Endodermal cell (in vitro differentiated cells): Measurements from ENCODE around the gene ARL8B. TPM values are rescaled to one million over a fixed set of nuclear protein-coding genes. Genes with fewer than 3 reads are reported as not detected.

Experiments
- DNase-seq: peaks from one replicate; pipeline ENCODE4 v3.0.0-alpha.2; 2017
- H3K27ac ChIP-seq: 2 replicates; pipeline ENCODE4 v1.5.1; 2013; ENCODE audit warnings: mild to moderate bottlenecking, low read depth, low read length, moderate library complexity
- H3K27me3 ChIP-seq: 2 replicates; pipeline ENCODE4 v1.6.1; 2013; ENCODE audit warnings: mild to moderate bottlenecking, low read length, moderate library complexity; ENCODE audit not compliant: insufficient read depth, control insufficient read depth, poor library complexity, severe bottlenecking
- H3K36me3 ChIP-seq: 2 replicates; pipeline ENCODE4 v1.7.0; 2013; ENCODE audit warnings: mild to moderate bottlenecking, low read length, moderate library complexity; ENCODE audit not compliant: control insufficient read depth, insufficient read depth
- H3K4me1 ChIP-seq: one replicate; pipeline ENCODE4 v1.7.0; 2013; ENCODE audit warnings: low read length; ENCODE audit not compliant: control insufficient read depth, insufficient read depth
- H3K4me3 ChIP-seq: 2 replicates; pipeline ENCODE4 v1.5.1; 2013; ENCODE audit warnings: mild to moderate bottlenecking, low read length, moderate library complexity
- H3K9ac ChIP-seq: 2 replicates; pipeline ENCODE4 v1.6.1; 2013; ENCODE audit warnings: mild to moderate bottlenecking, low read length, moderate library complexity; ENCODE audit not compliant: poor library complexity, severe bottlenecking; ENCODE audit errors: extremely low read depth
- H3K9me3 ChIP-seq: 2 replicates; pipeline ENCODE4 v1.6.1; 2013; ENCODE audit warnings: mild to moderate bottlenecking, low read length, moderate library complexity; ENCODE audit not compliant: control insufficient read depth
- H3K27ac Mint-ChIP-seq: 2 replicates; pipeline ENCODE4 v1.8.0; 2020; ENCODE audit warnings: mixed read lengths
- H3K27me3 Mint-ChIP-seq: 2 replicates; pipeline ENCODE4 v1.8.0; 2021; ENCODE audit warnings: mild to moderate bottlenecking, mixed read lengths; ENCODE audit not compliant: insufficient read depth
- H3K36me3 Mint-ChIP-seq: 2 replicates; pipeline ENCODE4 v1.8.0; 2020; ENCODE audit warnings: low read depth, mixed read lengths
- H3K4me1 Mint-ChIP-seq: 2 replicates; pipeline ENCODE4 v1.8.0; 2020; ENCODE audit warnings: mixed read lengths
- H3K4me3 Mint-ChIP-seq: 2 replicates; pipeline ENCODE4 v1.8.0; 2020; ENCODE audit warnings: mild to moderate bottlenecking, moderate library complexity, mixed read lengths
- H3K9me3 Mint-ChIP-seq: 2 replicates; pipeline ENCODE4 v1.8.0; 2020; ENCODE audit warnings: mild to moderate bottlenecking, mixed read lengths
- CTCF ChIP-seq: fragments of 200-600 bp; sonication (generic); conservative IDR thresholded peaks from 2 replicates; pipeline ENCODE4 v1.5.0; 2021; ENCODE audit warnings: antibody characterized with exemption, mild to moderate bottlenecking
- WGBS, 2 experiments: methylation state at CpG; one replicate each; pipeline versions ENCODE4 v1.1.5 to v1.1.7; 2013; ENCODE audit warnings: missing lambda C conversion rate in 2 of 2, mixed read lengths in 1 of 2; ENCODE audit not compliant: insufficient coverage in 1 of 2, insufficient read length in 1 of 2; 5-methylcytosine and 5-hydroxymethylcytosine counted together
- total RNA-seq, 2 donors: library from RNA; stranded (reverse); fragmentation: NEBNext Ultra II Directional in 1 of 2; extraction: Animal tissue kit (Norgen Biotek cat#: 25700) in 1 of 2; gene quantifications; 2 replicates in 1 of 2; 3 replicates in 1 of 2; pipeline ENCODE4 v1.2.1, GENCODE V29; 2021

ARL8B gene
- total RNA-seq, 2 donors from 2014 or later: 31.2 to 37.3 TPM

- no peak for DNase-seq
- peaks cover 58% of the 10 kb centered on the region for H3K36me3 Mint-ChIP-seq
- no peaks in the 10 kb centered on the region for H3K4me1 ChIP-seq
- no peak overlapping the region for H3K4me3 ChIP-seq
- H3K27me3 ChIP-seq: no peaks in the 10 kb centered on the region
- H3K9me3 Mint-ChIP-seq: no peaks in the 10 kb centered on the region
- TF ChIP-seq CTCF: no peak
- peaks cover 59% of the 10 kb centered on the region for H3K36me3 ChIP-seq
- WGBS, 2 experiments: 88 to 89% methylated on average over 3 to 4 of the region's 4 CpGs
- H3K9ac ChIP-seq: no peak overlapping the region
- H3K4me1 Mint-ChIP-seq: peaks cover 26% of the 10 kb centered on the region
- H3K4me3 Mint-ChIP-seq: no peak overlapping the region
- H3K27me3 Mint-ChIP-seq: no peaks in the 10 kb centered on the region
- peak overlapping the region; percentile 80 for H3K27ac Mint-ChIP-seq
- no peaks in the 10 kb centered on the region for H3K9me3 ChIP-seq
- H3K27ac ChIP-seq: no peak overlapping the region
These were observed 76.2 kb downstream of the ARL8B start for GRCh38 chr3:5198313-5198677.

GRCh38 chr3:5198986-5199731 lies 77.1 kb downstream of the ARL8B start:
- H3K9me3 ChIP-seq: no peaks in the 10 kb centered on the region
- H3K27ac ChIP-seq: no peak overlapping the region
- TF ChIP-seq CTCF: no peak
- Mint-ChIP-seq H3K36me3 (peaks cover 59% of the 10 kb centered on the region), H3K4me1 (peaks cover 26% of the 10 kb centered on the region), H3K4me3 (no peak overlapping the region), H3K27ac (peak overlapping the region; percentile 20), H3K27me3 (no peaks in the 10 kb centered on the region), H3K9me3 (no peaks in the 10 kb centered on the region)
- DNase-seq: no peak
- H3K4me1 ChIP-seq: no peaks in the 10 kb centered on the region
- no peak overlapping the region for H3K4me3 ChIP-seq
- peaks cover 65% of the 10 kb centered on the region for H3K36me3 ChIP-seq
- no peaks in the 10 kb centered on the region for H3K27me3 ChIP-seq
- 77 to 100% methylated on average over 4 to 5 of the region's 5 CpGs for WGBS, 2 experiments
- H3K9ac ChIP-seq: no peak overlapping the region

- TF ChIP-seq CTCF: no peak
- DNase-seq: no peak
- peaks cover 33% of the 10 kb centered on the region for H3K4me1 Mint-ChIP-seq
- H3K36me3 ChIP-seq: peaks cover 64% of the 10 kb centered on the region
- peaks cover 69% of the 10 kb centered on the region for H3K36me3 Mint-ChIP-seq
- no peak overlapping the region for H3K27ac Mint-ChIP-seq
- no peak overlapping the region for H3K4me3 Mint-ChIP-seq
- H3K4me3 ChIP-seq: no peak overlapping the region
- H3K9ac ChIP-seq: no peak overlapping the region
- no peak overlapping the region for H3K27ac ChIP-seq
- WGBS, 2 experiments: 90% methylated on average over 6 of the region's 6 CpGs; no CpG with 5 or more reads in 1 of the 2 experiments
- no peaks in the 10 kb centered on the region for H3K27me3 Mint-ChIP-seq
- no peaks in the 10 kb centered on the region for H3K4me1 ChIP-seq
- H3K9me3 ChIP-seq: no peaks in the 10 kb centered on the region
- H3K27me3 ChIP-seq: no peaks in the 10 kb centered on the region
- H3K9me3 Mint-ChIP-seq: no peaks in the 10 kb centered on the region
These were observed 79.4 kb downstream of the ARL8B start for GRCh38 chr3:5201536-5201935.
